Skin of body (tissue), 2 donors: ENCODE data around the gene FAF1. TPM values are rescaled to one million over a fixed set of nuclear protein-coding genes. Genes with fewer than 3 reads are reported as not detected.
"Not testable (repeated sequence)": the region's sequence is repeated elsewhere in the genome, so short reads cannot be mapped to it uniquely, and the experiment has no call there.

ENCODE experiments used
- DNase-seq: peaks from one replicate; lab custom pipeline; 2025; lab: John Stamatoyannopoulos, UW
- total RNA-seq: library from RNA; depleted of rRNA; stranded (reverse); fragments of >200 nt; gene quantifications from one replicate; pipeline ENCODE4 v1.2.3, GENCODE V29; 2014

The FAF1 gene
- total RNA-seq, 1 donor from 2014 or later = 44.6 TPM

- DNase-seq = no peak
These were observed 46.1 kb downstream of the FAF1 start for GRCh38 chr1:50913954-50914353.

- DNase-seq = not testable (repeated sequence)
These were observed 49.7 kb downstream of the FAF1 start for GRCh38 chr1:50910356-50910755.

GRCh38 chr1:50907610-50908009 lies 52.5 kb downstream of the FAF1 start:
- DNase-seq = not testable (repeated sequence)

- DNase-seq = not testable (repeated sequence)
These were observed 54.0 kb downstream of the FAF1 start for GRCh38 chr1:50906050-50906449.

GRCh38 chr1:50902419-50902818 lies 57.6 kb downstream of the FAF1 start:
- no peak for DNase-seq

- no peak for DNase-seq
These were observed 58.2 kb downstream of the FAF1 start for GRCh38 chr1:50901872-50902271.

- no peak for DNase-seq
These were observed 61.3 kb downstream of the FAF1 start for GRCh38 chr1:50898773-50899172.

- no peak for DNase-seq
These were observed 65.7 kb downstream of the FAF1 start for GRCh38 chr1:50894340-50894739.

- no peak for DNase-seq
These were observed 66.6 kb downstream of the FAF1 start for GRCh38 chr1:50893466-50893865.

GRCh38 chr1:50887555-50887954 lies 72.5 kb downstream of the FAF1 start:
- DNase-seq = not testable (repeated sequence)

GRCh38 chr1:50880373-50880772 lies 79.7 kb downstream of the FAF1 start:
- DNase-seq = no peak

GRCh38 chr1:50879137-50879536 lies 80.9 kb downstream of the FAF1 start:
- DNase-seq = no peak

- no peak for DNase-seq
These were observed 81.6 kb downstream of the FAF1 start for GRCh38 chr1:50878434-50878833.

GRCh38 chr1:50877641-50878040 lies 82.4 kb downstream of the FAF1 start:
- DNase-seq = no peak

GRCh38 chr1:50873458-50874187 lies 86.4 kb downstream of the FAF1 start:
- DNase-seq = no peak

- DNase-seq = not testable (repeated sequence)
These were observed 95.2 kb downstream of the FAF1 start for GRCh38 chr1:50864845-50865244.

- DNase-seq = no peak
These were observed 98.3 kb downstream of the FAF1 start for GRCh38 chr1:50861772-50862171.

GRCh38 chr1:50860702-50861101 lies 99.4 kb downstream of the FAF1 start:
- DNase-seq = no peak

GRCh38 chr1:50860256-50860655 lies 99.8 kb downstream of the FAF1 start:
- DNase-seq = no peak

GRCh38 chr1:50859657-50860056 lies 100.4 kb downstream of the FAF1 start:
- DNase-seq = no peak

GRCh38 chr1:50858761-50859160 lies 101.3 kb downstream of the FAF1 start:
- no peak for DNase-seq

- DNase-seq = no peak
These were observed 102.4 kb downstream of the FAF1 start for GRCh38 chr1:50857702-50858101.

GRCh38 chr1:50853325-50853724 lies 106.7 kb downstream of the FAF1 start:
- no peak for DNase-seq

GRCh38 chr1:50852889-50853288 lies 107.2 kb downstream of the FAF1 start:
- no peak for DNase-seq
